HG03108 (cell line): ENCODE measurements around the gene B2M.
"Not testable (repeated sequence)": the region's sequence is repeated elsewhere in the genome, so short reads cannot be mapped to it uniquely, and the experiment has no call there.

Experiments
- ATAC-seq: cut with Tn5 transposase; IDR thresholded peaks from one replicate; pipeline ENCODE4 v1.9.1; 2021; ENCODE audit warnings: moderate library complexity; ENCODE audit not compliant: unreplicated experiment

B2M gene

GRCh38 chr15:44711096-44711742 is at the start of gene B2M, which contains the start of gene PATL2:
Gene B2M, plus strand, starts transcription at chr15:44711517. Its CDS starts 30 bp downstream, at chr15:44711547.
Gene PATL2, minus strand, starts transcription at chr15:44711323. Its CDS starts 34,833 bp downstream, at chr15:44676490.
- peak; percentile 80 for ATAC-seq

- ATAC-seq = no peak
Measured at GRCh38 chr15:44661576-44661975, 49.7 kb upstream of the B2M start.

GRCh38 chr15:44662478-44663409 is 48.6 kb upstream of the B2M start:
- ATAC-seq = peak; percentile 43

- peak; percentile 67 for ATAC-seq
Measured at GRCh38 chr15:44663410-44664308, 47.7 kb upstream of the B2M start, which contains the start of gene SPG11. Gene SPG11, minus strand, starts transcription at chr15:44663662. Its CDS starts 15 bp downstream, at chr15:44663647.

- ATAC-seq = no peak
Measured at GRCh38 chr15:44666210-44667038, 44.9 kb upstream of the B2M start.

GRCh38 chr15:44667039-44667360 is 44.3 kb upstream of the B2M start:
- no peak for ATAC-seq

GRCh38 chr15:44668921-44669320 is 42.4 kb upstream of the B2M start:
- no peak for ATAC-seq

- ATAC-seq = no peak
Measured at GRCh38 chr15:44670087-44670950, 41.0 kb upstream of the B2M start.

GRCh38 chr15:44673639-44674038 is 37.7 kb upstream of the B2M start:
- ATAC-seq = no peak

GRCh38 chr15:44675911-44676310 is 35.4 kb upstream of the B2M start:
- ATAC-seq = no peak

GRCh38 chr15:44676676-44677075 is 34.6 kb upstream of the B2M start:
- peak; percentile 32 for ATAC-seq

GRCh38 chr15:44682211-44682610 is 29.1 kb upstream of the B2M start:
- ATAC-seq = no peak

- ATAC-seq = not testable (repeated sequence)
Measured at GRCh38 chr15:44682809-44683682, 28.3 kb upstream of the B2M start.

- ATAC-seq = not testable (repeated sequence)
Measured at GRCh38 chr15:44689318-44689717, 22.0 kb upstream of the B2M start.

GRCh38 chr15:44690245-44690644 is 21.1 kb upstream of the B2M start:
- ATAC-seq = not testable (repeated sequence)

- ATAC-seq = no peak
Measured at GRCh38 chr15:44692659-44693058, 18.7 kb upstream of the B2M start.

- no peak for ATAC-seq
Measured at GRCh38 chr15:44694416-44694815, 16.9 kb upstream of the B2M start.

GRCh38 chr15:44695294-44695693 is 16.0 kb upstream of the B2M start:
- ATAC-seq = no peak
